ENCODE data around the gene RPL31.

RPL31 gene

GRCh38 chr2:100964681-100965169, 37.4 kb upstream of the RPL31 start:
- DNase-seq (ENCODE audit: low read depth), result peak; percentile 76
- H3K4me3 ChIP-seq (ENCODE audit: low read length), result no peak overlapping the region
- TF ChIP-seq CTCF (conservative IDR thresholded peaks at IDR 0.05; ENCODE audit: low read length), result no peak

GRCh38 chr2:100965596-100965995, 36.5 kb upstream of the RPL31 start:
- no peak overlapping the region for H3K4me3 ChIP-seq (ENCODE audit: low read length)
- DNase-seq (ENCODE audit: low read depth), result no peak

GRCh38 chr2:100967716-100968115, 34.4 kb upstream of the RPL31 start:
- DNase-seq (ENCODE audit: low read depth), result no peak
- no peak overlapping the region for H3K4me3 ChIP-seq (ENCODE audit: low read length)
- TF ChIP-seq CTCF (conservative IDR thresholded peaks at IDR 0.05; ENCODE audit: low read length), result no peak

More at GRCh38 chr2:100965596-100965995, 36.5 kb upstream of the RPL31 start:
- TF ChIP-seq CTCF (conservative IDR thresholded peaks at IDR 0.05; ENCODE audit: low read length), result no peak

GRCh38 chr2:100968146-100969145, 33.6 kb upstream of the RPL31 start:
- DNase-seq (ENCODE audit: low read depth), result no peak
- no peak overlapping the region for H3K4me3 ChIP-seq (ENCODE audit: low read length)
- no peak for TF ChIP-seq CTCF (conservative IDR thresholded peaks at IDR 0.05; ENCODE audit: low read length)

GRCh38 chr2:100969998-100970397, 32.1 kb upstream of the RPL31 start:
- no peak for DNase-seq (ENCODE audit: low read depth)
- no peak for TF ChIP-seq CTCF (conservative IDR thresholded peaks at IDR 0.05; ENCODE audit: low read length)
- no peak overlapping the region for H3K4me3 ChIP-seq (ENCODE audit: low read length)

GRCh38 chr2:100971221-100971620, 30.9 kb upstream of the RPL31 start:
- TF ChIP-seq CTCF (conservative IDR thresholded peaks at IDR 0.05; ENCODE audit: low read length), result no peak
- H3K4me3 ChIP-seq (ENCODE audit: low read length), result no peak overlapping the region
- no peak for DNase-seq (ENCODE audit: low read depth)

- no peak for TF ChIP-seq CTCF (conservative IDR thresholded peaks at IDR 0.05; ENCODE audit: low read length)
- DNase-seq (ENCODE audit: low read depth), result no peak
- no peak overlapping the region for H3K4me3 ChIP-seq (ENCODE audit: low read length)
Measured at GRCh38 chr2:100972452-100972851, 29.6 kb upstream of the RPL31 start.
